GM12878 (cell line): ENCODE data around the gene OR13C8. TPM values are rescaled to one million over a fixed set of nuclear protein-coding genes. Genes with fewer than 3 reads are reported as not detected.

Experiments used
- ATAC-seq: fragments of 200-7000 bp; cut with Tn5 transposase; 3 replicates; pipeline ENCODE4 v1.9.1; 2020; ENCODE audit warnings: mild to moderate bottlenecking, moderate library complexity
- BruUV-seq: library from RNA; stranded (reverse); fragments of 400-500 nt; replicated peaks from 2 replicates; lab custom pipeline; 2021; lab: Mats Ljungman, UMichigan
- CTCF ChIA-PET: fragments of 300-600 bp; sonication (Branson Sonifier 250); formaldehyde crosslinking; extraction: SDS; loops from one replicate; lab custom pipeline; 2021; ENCODE audit warnings: inconsistent platforms; lab: Yijun Ruan, JAX
- POLR2A ChIA-PET: fragments of 350-600 bp; formaldehyde crosslinking; extraction: SDS; loops from one replicate; lab custom pipeline; 2021; ENCODE audit warnings: inconsistent platforms; lab: Charles Lee
- RAD21 ChIA-PET: fragments of 300-600 bp; sonication (Branson Sonifier 250); formaldehyde crosslinking; loops from one replicate; lab custom pipeline; 2023; ENCODE audit warnings: antibody characterized with exemption; ENCODE audit not compliant: unreplicated experiment; lab: Charles Lee
- SMC1A ChIA-PET: fragments of 300-600 bp; sonication (Branson Sonifier 250); formaldehyde crosslinking; loops from one replicate; lab custom pipeline; 2023; ENCODE audit not compliant: unreplicated experiment, uncharacterized antibody; lab: Charles Lee
- DNase-seq: peaks from one replicate; pipeline ENCODE4 v3.0.0-alpha.2; 2011; ENCODE audit warnings: low read depth, low spot score
- FAIRE-seq: peaks from 3 replicates; lab custom pipeline; 2011; peaks lifted over from hg19 to GRCh38; lab: Jason Lieb, UNC
- H2AFZ ChIP-seq: 2 replicates; pipeline ENCODE4 v1.6.0; 2011; ENCODE audit warnings: low read depth, low read length, control low read depth; ENCODE audit not compliant: control insufficient read depth
- H3K27ac ChIP-seq: 2 replicates; pipeline ENCODE4 v1.5.1; 2011; ENCODE audit warnings: control low read depth; ENCODE audit not compliant: control insufficient read depth, insufficient read depth
- H3K27me3 ChIP-seq, 2 experiments: replicated peaks in 1 of 2; 2 replicates each; pipeline versions ENCODE4 v1.6.0 to v1.6.1; 2011; ENCODE audit warnings: low read length in 1 of 2; ENCODE audit not compliant: control insufficient read depth in 2 of 2, insufficient read depth in 2 of 2
- H3K36me3 ChIP-seq, 2 experiments: 2 replicates each; pipeline ENCODE4 v1.5.1; 2011; ENCODE audit warnings: low read length in 1 of 2; ENCODE audit not compliant: control insufficient read depth in 2 of 2, insufficient read depth in 2 of 2
- H3K4me1 ChIP-seq: 2 replicates; pipeline ENCODE4 v1.6.1; 2011; ENCODE audit warnings: mild to moderate bottlenecking, low read length, moderate library complexity, mixed read lengths; ENCODE audit not compliant: control insufficient read depth, insufficient read depth
- H3K4me2 ChIP-seq: 2 replicates; pipeline ENCODE4 v1.6.0; 2011; ENCODE audit warnings: control low read depth; ENCODE audit not compliant: control insufficient read depth, insufficient read depth
- H3K4me3 ChIP-seq: fragments of 200-600 bp; sonication (generic); 2 replicates; pipeline ENCODE4 v1.5.1; 2016
- H3K79me2 ChIP-seq: 2 replicates; pipeline ENCODE4 v1.6.0; 2011; ENCODE audit warnings: low read length; ENCODE audit not compliant: control insufficient read depth, insufficient read depth
- H3K9ac ChIP-seq: 2 replicates; pipeline ENCODE4 v1.8.0; 2011; ENCODE audit warnings: low read length, control low read depth, mixed read lengths; ENCODE audit not compliant: control insufficient read depth, insufficient read depth
- H3K9me3 ChIP-seq: replicated peaks from 3 replicates; pipeline ENCODE4 v1.5.1; 2011; ENCODE audit warnings: mild to moderate bottlenecking, low read length; ENCODE audit not compliant: control insufficient read depth, insufficient read depth
- H4K20me1 ChIP-seq: 2 replicates; pipeline ENCODE4 v1.6.0; 2011; ENCODE audit not compliant: control insufficient read depth, insufficient read depth
- HCFC1 ChIP-seq: fragments of 150-350 bp; IDR thresholded peaks from 2 replicates; pipeline ENCODE4 v1.6.1; 2014; ENCODE audit warnings: low read length
- NFYB ChIP-seq: IDR thresholded peaks from 2 replicates; pipeline ENCODE4 v1.6.1; 2011; ENCODE audit warnings: low read depth, mild to moderate bottlenecking, low read length, improper control_type of control experiment, moderate library complexity; ENCODE audit not compliant: insufficient read depth
- RCOR1 ChIP-seq: conservative IDR thresholded peaks from 2 replicates; pipeline ENCODE4 v1.6.1; 2012; ENCODE audit warnings: low read depth, low read length, improper control_type of control experiment
- ZNF24 ChIP-seq: fragments of 450-650 bp; IDR thresholded peaks from 2 replicates; pipeline ENCODE4 v1.6.1; 2017; ENCODE audit warnings: antibody characterized with exemption, mild to moderate bottlenecking
- WGBS: methylation state at CpG from one replicate; pipeline ENCODE4 v1.1.6; 2016; ENCODE audit warnings: low lambda C conversion rate; ENCODE audit not compliant: insufficient replicate concordance, insufficient coverage; ENCODE audit errors: missing lambda C conversion rate; 5-methylcytosine and 5-hydroxymethylcytosine counted together
- in situ Hi-C: fragments of 300-500 bp; cut with MboI; formaldehyde crosslinking; loops from 9 replicates; pipeline ENCODE4 v1.14.3; 2018; ENCODE audit warnings: mixed read lengths
- intact Hi-C: fragments of 100-400 bp; cut with micrococcal nuclease; formaldehyde crosslinking; loops from one replicate; pipeline ENCODE4 v1.14.2; 2022; ENCODE audit not compliant: unreplicated experiment
- polyA plus RNA-seq, 11 experiments: library from polyadenylated mRNA; depleted of rRNA in 4 of 11; unstranded in 6 of 11; stranded (reverse) in 5 of 11; fragments of >200 nt; fragmentation: Nextera tagmentation in 4 of 11; fragmentation: Illumina TruSeq in 1 of 11; extraction: Ambion mirVana in 4 of 11; extraction: Trizol in 1 of 11; gene quantifications; 1 replicate in 1 of 11; 2 replicates in 10 of 11; pipeline versions ENCODE4 v1.2.1 to v1.2.3, GENCODE V29; 2011 to 2016; ENCODE audit warnings: inconsistent platforms in 2 of 11, missing spikeins in 2 of 11, low read depth in 1 of 11
- total RNA-seq, 4 experiments: library from RNA; depleted of rRNA in 3 of 4; stranded (reverse); fragments of >200 nt in 3 of 4; fragmentation: Illumina TruSeq in 1 of 4; extraction: Trizol in 1 of 4; gene quantifications; 2 replicates each; pipeline versions ENCODE4 v1.2.1 to v1.2.3, GENCODE V29; 2013 to 2021
- TF ChIP-seq, protein P1 (sequence below): fragments of 450-650 bp; IDR thresholded peaks from 2 replicates; pipeline ENCODE4 v1.6.1; 2017; ENCODE audit warnings: antibody characterized with exemption, mild to moderate bottlenecking, moderate library complexity
- TF ChIP-seq, protein P2 (sequence below): IDR thresholded peaks from 2 replicates; pipeline ENCODE4 v1.6.1; 2011; ENCODE audit warnings: mild to moderate bottlenecking, low read depth, low read length, moderate library complexity; ENCODE audit not compliant: insufficient replicate concordance
- TF ChIP-seq, protein P3 (sequence below): fragments of 450-650 bp; IDR thresholded peaks from 2 replicates; pipeline ENCODE4 v1.6.1; 2017; ENCODE audit warnings: mild to moderate bottlenecking, low read depth, inconsistent platforms; ENCODE audit not compliant: poor library complexity, severe bottlenecking
- TF ChIP-seq, protein P4 (sequence below): fragments of 450-650 bp; IDR thresholded peaks from 2 replicates; pipeline ENCODE4 v1.6.1; 2016; ENCODE audit warnings: mild to moderate bottlenecking

OR13C8 gene
- total and polyA plus RNA-seq, 10 of the 15 experiments (the other 5 are each of a cell fraction or from before 2014, with no cell fraction given): not detected

DNA sequence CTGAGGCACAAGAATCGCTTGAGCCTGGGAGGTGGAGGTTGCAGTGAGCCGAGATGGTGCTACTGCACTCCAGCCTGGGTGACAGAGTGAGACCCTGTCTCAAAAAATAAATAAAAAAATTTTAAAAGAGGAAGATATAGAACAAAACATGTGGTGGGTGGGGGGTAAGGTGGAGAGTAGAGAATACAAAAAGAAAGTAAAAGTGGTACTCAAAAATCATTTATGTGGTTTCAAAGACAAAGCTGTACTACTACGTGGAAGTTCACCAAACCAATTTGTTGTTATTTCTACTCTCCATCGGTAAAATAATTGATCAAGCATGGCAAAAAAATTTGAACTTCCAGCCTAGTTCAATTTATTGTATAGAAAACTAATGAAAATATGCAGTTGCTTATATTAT lies 24.3 kb upstream of the OR13C8 start:
- POLR2A ChIA-PET: no interaction called here

DNA sequence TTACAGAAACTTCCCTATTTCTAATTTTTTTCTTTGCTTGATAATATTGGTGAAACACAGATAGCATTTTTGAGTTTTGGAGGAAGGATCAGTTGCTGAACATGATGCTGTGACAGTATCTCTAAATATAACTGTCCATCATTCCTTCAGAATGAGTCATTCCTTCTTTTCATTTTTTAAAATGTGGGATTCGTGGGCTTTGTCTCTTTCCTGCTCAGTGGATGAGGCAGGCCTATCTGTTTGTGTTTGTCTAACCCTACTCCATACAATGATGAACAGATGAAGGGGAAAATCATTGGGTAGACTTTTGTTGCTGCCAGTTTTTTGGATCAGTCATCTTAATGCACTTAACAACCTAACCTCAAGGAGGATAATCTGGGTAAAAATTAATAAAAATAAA lies 15.7 kb upstream of the OR13C8 start:
- Histone ChIP-seq H3K9me3 (no peaks in the 10 kb centered on the region; the same call in 2 of the 3 replicates), H3K36me3 (no peaks in the 10 kb centered on the region), H3K4me1 (no peaks in the 10 kb centered on the region), H3K27me3 (no peaks in the 10 kb centered on the region), H3K4me2 (no peak overlapping the region), H4K20me1 (no peaks in the 10 kb centered on the region), H3K27ac (no peak overlapping the region), H3K4me3 (no peak overlapping the region), H3K79me2 (no peaks in the 10 kb centered on the region), H3K9ac (no peak overlapping the region), H2AFZ (no peak overlapping the region)
- no peak for DNase-seq
- no TSS peak for BruUV-seq
- FAIRE-seq: no peak
- ChIA-PET RAD21 (no interaction called here), CTCF (interaction anchor here (1.8 kb wide), 1 partner anchor 10 kb away, joined by 4 read pairs; no protein-coding TSS in a partner anchor), SMC1A (interaction anchor here (1.0 kb wide), 1 partner anchor 8 kb away, joined by 3 read pairs; no protein-coding TSS in a partner anchor), POLR2A (no interaction called here)
- in situ Hi-C loops: no loop called here
- no peak for ATAC-seq
- intact Hi-C loops: no loop called here
- WGBS: 6% methylated on average over 1 of the region's 1 CpG
- no peak for TF ChIP-seq ZNF24
- TF ChIP-seq, protein P1, sequence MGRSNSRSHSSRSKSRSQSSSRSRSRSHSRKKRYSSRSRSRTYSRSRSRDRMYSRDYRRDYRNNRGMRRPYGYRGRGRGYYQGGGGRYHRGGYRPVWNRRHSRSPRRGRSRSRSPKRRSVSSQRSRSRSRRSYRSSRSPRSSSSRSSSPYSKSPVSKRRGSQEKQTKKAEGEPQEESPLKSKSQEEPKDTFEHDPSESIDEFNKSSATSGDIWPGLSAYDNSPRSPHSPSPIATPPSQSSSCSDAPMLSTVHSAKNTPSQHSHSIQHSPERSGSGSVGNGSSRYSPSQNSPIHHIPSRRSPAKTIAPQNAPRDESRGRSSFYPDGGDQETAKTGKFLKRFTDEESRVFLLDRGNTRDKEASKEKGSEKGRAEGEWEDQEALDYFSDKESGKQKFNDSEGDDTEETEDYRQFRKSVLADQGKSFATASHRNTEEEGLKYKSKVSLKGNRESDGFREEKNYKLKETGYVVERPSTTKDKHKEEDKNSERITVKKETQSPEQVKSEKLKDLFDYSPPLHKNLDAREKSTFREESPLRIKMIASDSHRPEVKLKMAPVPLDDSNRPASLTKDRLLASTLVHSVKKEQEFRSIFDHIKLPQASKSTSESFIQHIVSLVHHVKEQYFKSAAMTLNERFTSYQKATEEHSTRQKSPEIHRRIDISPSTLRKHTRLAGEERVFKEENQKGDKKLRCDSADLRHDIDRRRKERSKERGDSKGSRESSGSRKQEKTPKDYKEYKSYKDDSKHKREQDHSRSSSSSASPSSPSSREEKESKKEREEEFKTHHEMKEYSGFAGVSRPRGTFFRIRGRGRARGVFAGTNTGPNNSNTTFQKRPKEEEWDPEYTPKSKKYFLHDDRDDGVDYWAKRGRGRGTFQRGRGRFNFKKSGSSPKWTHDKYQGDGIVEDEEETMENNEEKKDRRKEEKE: no peak
- TF ChIP-seq, protein P2, sequence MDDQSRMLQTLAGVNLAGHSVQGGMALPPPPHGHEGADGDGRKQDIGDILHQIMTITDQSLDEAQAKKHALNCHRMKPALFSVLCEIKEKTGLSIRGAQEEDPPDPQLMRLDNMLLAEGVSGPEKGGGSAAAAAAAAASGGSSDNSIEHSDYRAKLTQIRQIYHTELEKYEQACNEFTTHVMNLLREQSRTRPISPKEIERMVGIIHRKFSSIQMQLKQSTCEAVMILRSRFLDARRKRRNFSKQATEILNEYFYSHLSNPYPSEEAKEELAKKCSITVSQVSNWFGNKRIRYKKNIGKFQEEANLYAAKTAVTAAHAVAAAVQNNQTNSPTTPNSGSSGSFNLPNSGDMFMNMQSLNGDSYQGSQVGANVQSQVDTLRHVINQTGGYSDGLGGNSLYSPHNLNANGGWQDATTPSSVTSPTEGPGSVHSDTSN: no peak
- no peak for TF ChIP-seq RCOR1
- TF ChIP-seq, protein P3, sequence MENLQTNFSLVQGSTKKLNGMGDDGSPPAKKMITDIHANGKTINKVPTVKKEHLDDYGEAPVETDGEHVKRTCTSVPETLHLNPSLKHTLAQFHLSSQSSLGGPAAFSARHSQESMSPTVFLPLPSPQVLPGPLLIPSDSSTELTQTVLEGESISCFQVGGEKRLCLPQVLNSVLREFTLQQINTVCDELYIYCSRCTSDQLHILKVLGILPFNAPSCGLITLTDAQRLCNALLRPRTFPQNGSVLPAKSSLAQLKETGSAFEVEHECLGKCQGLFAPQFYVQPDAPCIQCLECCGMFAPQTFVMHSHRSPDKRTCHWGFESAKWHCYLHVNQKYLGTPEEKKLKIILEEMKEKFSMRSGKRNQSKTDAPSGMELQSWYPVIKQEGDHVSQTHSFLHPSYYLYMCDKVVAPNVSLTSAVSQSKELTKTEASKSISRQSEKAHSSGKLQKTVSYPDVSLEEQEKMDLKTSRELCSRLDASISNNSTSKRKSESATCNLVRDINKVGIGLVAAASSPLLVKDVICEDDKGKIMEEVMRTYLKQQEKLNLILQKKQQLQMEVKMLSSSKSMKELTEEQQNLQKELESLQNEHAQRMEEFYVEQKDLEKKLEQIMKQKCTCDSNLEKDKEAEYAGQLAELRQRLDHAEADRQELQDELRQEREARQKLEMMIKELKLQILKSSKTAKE: no peak
- TF ChIP-seq NFYB: no peak
- TF ChIP-seq HCFC1: no peak

More for the DNA sequence above, 24.3 kb upstream of the OR13C8 start:
- Histone ChIP-seq H3K36me3 (no peaks in the 10 kb centered on the region), H3K9me3 (no peaks in the 10 kb centered on the region), H2AFZ (no peak overlapping the region), H3K4me2 (0 out of 2 replicates have a peak overlapping the region, but pooled peaks have one; percentile 9), H3K27ac (no peak overlapping the region), H3K9ac (no peak overlapping the region), H3K4me1 (no peaks in the 10 kb centered on the region), H3K27me3 (no peaks in the 10 kb centered on the region), H4K20me1 (no peaks in the 10 kb centered on the region), H3K4me3 (no peak overlapping the region), H3K79me2 (no peaks in the 10 kb centered on the region)
- DNase-seq (no peak), ATAC-seq (peak; percentile 62), FAIRE-seq (no peak)
- TF ChIP-seq, protein P4, sequence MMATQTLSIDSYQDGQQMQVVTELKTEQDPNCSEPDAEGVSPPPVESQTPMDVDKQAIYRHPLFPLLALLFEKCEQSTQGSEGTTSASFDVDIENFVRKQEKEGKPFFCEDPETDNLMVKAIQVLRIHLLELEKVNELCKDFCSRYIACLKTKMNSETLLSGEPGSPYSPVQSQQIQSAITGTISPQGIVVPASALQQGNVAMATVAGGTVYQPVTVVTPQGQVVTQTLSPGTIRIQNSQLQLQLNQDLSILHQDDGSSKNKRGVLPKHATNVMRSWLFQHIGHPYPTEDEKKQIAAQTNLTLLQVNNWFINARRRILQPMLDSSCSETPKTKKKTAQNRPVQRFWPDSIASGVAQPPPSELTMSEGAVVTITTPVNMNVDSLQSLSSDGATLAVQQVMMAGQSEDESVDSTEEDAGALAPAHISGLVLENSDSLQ: no peak
- ChIA-PET CTCF (interaction anchor here (0.6 kb wide), 1 partner anchor 48 kb away, joined by 3 read pairs; no protein-coding TSS in a partner anchor), RAD21 (interaction anchor here (0.6 to 0.8 kb wide), 2 partner anchors 53 to 61 kb away, joined by 3 read pairs; partner anchors contain the start of gene OR13C2), SMC1A (interaction anchor here (0.6 to 1.9 kb wide), 8 partner anchors 9 to 50 kb away, joined by 3 to 6 read pairs (median 4); no protein-coding TSS in a partner anchor)
- BruUV-seq: no TSS peak
- in situ Hi-C loops: no loop called here
- intact Hi-C loops: no loop called here
- WGBS: 32% methylated on average over 4 of the region's 4 CpGs
